NT2/D1 (cell line): ENCODE results near the gene TROAP.

ENCODE experiments used
- DNase-seq: peaks from one replicate; pipeline ENCODE4 v3.0.0-alpha.2; 2011; ENCODE audit warnings: low read depth, low spot score
- H3K27me3 ChIP-seq: 2 replicates; pipeline ENCODE4 v1.6.0; 2011; ENCODE audit warnings: mild to moderate bottlenecking; ENCODE audit not compliant: insufficient read length, insufficient read depth
- H3K36me3 ChIP-seq: 2 replicates; pipeline ENCODE4 v1.6.1; 2011; ENCODE audit warnings: mild to moderate bottlenecking, low read length, mixed read lengths; ENCODE audit not compliant: insufficient read depth, insufficient read length
- H3K4me1 ChIP-seq: 2 replicates; pipeline ENCODE4 v1.5.1; 2011; ENCODE audit not compliant: insufficient read depth, insufficient read length
- H3K4me3 ChIP-seq: 2 replicates; pipeline ENCODE4 v1.5.1; 2011; ENCODE audit warnings: low read depth; ENCODE audit not compliant: insufficient read length
- H3K9ac ChIP-seq: 2 replicates; pipeline ENCODE4 v1.6.0; 2011; ENCODE audit warnings: low read depth; ENCODE audit not compliant: insufficient read length
- H3K9me3 ChIP-seq: 2 replicates; pipeline ENCODE4 v1.5.1; 2011; ENCODE audit warnings: mild to moderate bottlenecking, low read length; ENCODE audit not compliant: insufficient read depth
- SUZ12 ChIP-seq: IDR thresholded peaks from 2 replicates; pipeline ENCODE4 v1.6.1; 2011; ENCODE audit not compliant: insufficient read length, insufficient read depth; ENCODE audit errors: extremely low read depth
- YY1 ChIP-seq: IDR thresholded peaks from 2 replicates; pipeline ENCODE4 v1.6.1; 2011; ENCODE audit not compliant: insufficient read length, insufficient read depth
- ZNF274 ChIP-seq: IDR thresholded peaks from 2 replicates; pipeline ENCODE4 v1.6.1; 2011; ENCODE audit warnings: mild to moderate bottlenecking, low read depth, low read length

Gene TROAP

DNA sequence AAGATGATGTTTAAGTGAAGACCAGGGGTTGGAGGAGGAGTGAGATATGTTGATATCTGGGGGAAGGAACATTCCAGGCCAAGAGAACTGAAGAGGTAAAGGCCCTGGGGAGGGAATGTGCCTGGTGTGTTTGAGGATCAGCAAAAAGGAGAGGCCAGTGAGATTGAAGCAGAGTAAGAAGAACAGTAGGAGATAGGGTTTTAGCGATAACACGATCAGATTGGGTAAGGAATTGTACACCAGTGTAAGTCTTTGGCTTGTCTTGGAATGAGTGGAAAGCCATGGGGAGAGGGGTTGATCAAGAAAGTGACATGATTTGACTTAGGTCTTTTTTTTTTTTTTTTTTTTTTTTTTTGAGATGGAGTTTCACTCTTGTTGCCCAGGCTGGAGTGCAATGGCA is 4.8 kb downstream of the TROAP start:
- DNase-seq = no peak
- no peak overlapping the region for H3K9ac ChIP-seq
- peaks cover 75% of the 10 kb centered on the region for H3K36me3 ChIP-seq
- TF ChIP-seq SUZ12 = no peak
- TF ChIP-seq ZNF274 = no peak
- no peak for TF ChIP-seq YY1
- no peaks in the 10 kb centered on the region for H3K27me3 ChIP-seq
- peaks cover 11% of the 10 kb centered on the region for H3K4me1 ChIP-seq
- H3K9me3 ChIP-seq = no peaks in the 10 kb centered on the region
- H3K4me3 ChIP-seq = no peak overlapping the region

DNA sequence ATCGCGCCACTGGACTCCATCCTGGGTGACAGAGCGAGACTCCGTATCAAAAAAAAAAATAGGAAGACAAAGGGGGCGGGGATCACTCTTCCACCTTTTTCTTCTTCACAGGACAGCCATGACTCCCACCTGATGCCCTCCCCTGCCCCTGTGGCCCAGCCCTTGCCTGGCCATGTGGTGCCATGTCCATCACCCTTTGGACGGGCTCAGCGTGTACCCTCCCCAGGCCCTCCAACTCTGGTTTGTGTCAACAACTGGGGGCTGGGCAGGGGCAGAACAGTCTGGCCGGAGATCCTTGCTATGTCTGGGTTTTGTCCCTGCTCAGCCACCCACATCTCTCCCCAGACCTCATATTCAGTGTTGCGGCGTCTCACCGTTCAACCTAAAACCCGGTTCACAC is 5.8 kb downstream of the TROAP start:
- DNase-seq = no peak
- no peak for TF ChIP-seq YY1
- no peak for TF ChIP-seq ZNF274
- TF ChIP-seq SUZ12 = no peak
- H3K27me3 ChIP-seq = no peaks in the 10 kb centered on the region
- H3K4me3 ChIP-seq = no peak overlapping the region
- H3K36me3 ChIP-seq = peaks cover 73% of the 10 kb centered on the region
- H3K9me3 ChIP-seq = no peaks in the 10 kb centered on the region
- peaks cover 11% of the 10 kb centered on the region for H3K4me1 ChIP-seq
- H3K9ac ChIP-seq = no peak overlapping the region

DNA sequence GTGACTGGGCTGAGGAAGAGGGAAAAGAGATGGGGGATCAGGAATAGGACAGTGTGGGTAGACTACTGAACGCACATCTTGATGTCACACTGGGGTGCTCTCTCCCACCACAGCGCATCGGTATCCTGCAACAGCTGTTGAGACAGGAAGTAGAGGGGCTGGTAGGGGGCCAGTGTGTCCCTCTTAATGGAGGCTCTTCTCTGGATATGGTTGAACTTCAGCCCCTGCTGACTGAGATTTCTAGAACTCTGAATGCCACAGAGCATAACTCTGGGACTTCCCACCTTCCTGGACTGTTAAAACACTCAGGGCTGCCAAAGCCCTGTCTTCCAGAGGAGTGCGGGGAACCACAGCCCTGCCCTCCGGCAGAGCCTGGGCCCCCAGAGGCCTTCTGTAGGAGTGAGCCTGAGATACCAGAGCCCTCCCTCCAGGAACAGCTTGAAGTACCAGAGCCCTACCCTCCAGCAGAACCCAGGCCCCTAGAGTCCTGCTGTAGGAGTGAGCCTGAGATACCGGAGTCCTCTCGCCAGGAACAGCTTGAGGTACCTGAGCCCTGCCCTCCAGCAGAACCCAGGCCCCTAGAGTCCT is 7.1 kb downstream of the TROAP start:
- Histone ChIP-seq H3K9ac (no peak overlapping the region), H3K27me3 (no peaks in the 10 kb centered on the region), H3K4me1 (peaks cover 17% of the 10 kb centered on the region), H3K9me3 (no peaks in the 10 kb centered on the region), H3K36me3 (peaks cover 61% of the 10 kb centered on the region), H3K4me3 (no peak overlapping the region)
- no peak for DNase-seq
- TF ChIP-seq SUZ12 = no peak
- no peak for TF ChIP-seq YY1
- TF ChIP-seq ZNF274 = no peak

DNA sequence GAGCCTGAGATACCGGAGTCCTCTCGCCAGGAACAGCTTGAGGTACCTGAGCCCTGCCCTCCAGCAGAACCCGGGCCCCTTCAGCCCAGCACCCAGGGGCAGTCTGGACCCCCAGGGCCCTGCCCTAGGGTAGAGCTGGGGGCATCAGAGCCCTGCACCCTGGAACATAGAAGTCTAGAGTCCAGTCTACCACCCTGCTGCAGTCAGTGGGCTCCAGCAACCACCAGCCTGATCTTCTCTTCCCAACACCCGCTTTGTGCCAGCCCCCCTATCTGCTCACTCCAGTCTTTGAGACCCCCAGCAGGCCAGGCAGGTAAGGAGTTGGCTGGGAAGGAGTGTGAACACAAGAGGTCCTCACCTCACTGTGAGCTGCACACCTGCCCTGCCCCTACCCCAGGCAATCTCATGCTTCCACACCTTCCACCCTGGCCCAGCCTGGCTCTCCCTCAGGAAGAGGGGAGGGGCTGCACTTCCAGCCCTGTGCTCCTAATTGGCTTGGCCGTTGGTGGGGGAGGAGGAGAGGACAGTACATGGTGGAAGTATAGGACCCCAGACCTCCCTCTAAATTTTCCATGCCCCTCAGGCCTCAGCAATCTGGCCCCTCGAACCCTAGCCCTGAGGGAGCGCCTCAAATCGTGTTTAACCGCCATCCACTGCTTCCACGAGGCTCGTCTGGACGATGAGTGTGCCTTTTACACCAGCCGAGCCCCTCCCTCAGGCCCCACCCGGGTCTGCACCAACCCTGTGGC is 7.8 kb downstream of the TROAP start:
- Histone ChIP-seq H3K36me3 (peaks cover 54% of the 10 kb centered on the region), H3K4me1 (peaks cover 20% of the 10 kb centered on the region), H3K27me3 (peaks cover 4% of the 10 kb centered on the region), H3K4me3 (no peak overlapping the region), H3K9me3 (no peaks in the 10 kb centered on the region), H3K9ac (peak overlapping the region; percentile 17)
- no peak for DNase-seq
- TF ChIP-seq SUZ12 (no peak), ZNF274 (no peak), YY1 (no peak)

- no peaks in the 10 kb centered on the region for H3K9me3 ChIP-seq
- no peak overlapping the region for H3K4me3 ChIP-seq
- H3K36me3 ChIP-seq = peaks cover 46% of the 10 kb centered on the region
- DNase-seq = no peak
- no peak for TF ChIP-seq ZNF274
- TF ChIP-seq YY1 = no peak
- no peak for TF ChIP-seq SUZ12
- peak overlapping the region; percentile 21 for H3K9ac ChIP-seq
- peaks cover 12% of the 10 kb centered on the region for H3K27me3 ChIP-seq
- peaks cover 27% of the 10 kb centered on the region for H3K4me1 ChIP-seq
Observed at GRCh38 chr12:49331380-49332222, 8.5 kb downstream of the TROAP start.

DNA sequence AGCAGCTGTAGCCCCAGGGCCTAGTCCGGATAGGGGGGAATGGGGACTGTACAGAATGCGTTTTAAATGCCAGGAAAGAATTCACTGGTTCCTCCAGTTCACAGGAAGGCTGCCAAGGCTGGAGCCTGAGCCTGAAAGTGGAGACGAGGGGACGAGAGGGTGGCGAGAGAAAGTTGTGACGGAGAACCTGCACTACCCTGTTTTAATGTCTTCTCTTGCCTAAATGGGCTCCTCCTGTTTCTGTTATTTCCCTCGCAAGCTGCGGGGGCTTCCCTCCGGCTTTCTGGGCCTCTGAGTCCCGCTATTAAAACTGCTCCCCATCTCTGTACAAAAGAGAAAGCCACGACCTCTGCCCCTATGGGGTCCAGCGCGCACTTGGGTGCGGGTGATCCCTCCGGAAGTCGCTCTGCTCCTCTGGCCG is 9.4 kb downstream of the TROAP start:
- Histone ChIP-seq H3K4me3 (no peak overlapping the region), H3K9me3 (no peaks in the 10 kb centered on the region), H3K4me1 (peaks cover 28% of the 10 kb centered on the region), H3K36me3 (peaks cover 37% of the 10 kb centered on the region), H3K9ac (no peak overlapping the region), H3K27me3 (peaks cover 17% of the 10 kb centered on the region)
- no peak for DNase-seq
- TF ChIP-seq ZNF274 = no peak
- TF ChIP-seq YY1 = no peak
- TF ChIP-seq SUZ12 = no peak
